ENCODE data around the gene SMAD3. TPM values are rescaled to one million over a fixed set of nuclear protein-coding genes. Genes with fewer than 3 reads are reported as not detected.

SMAD3 gene
- total and polyA plus RNA-seq, 2 of the 4 experiments (the other 2 are of a cell fraction), result 71.0 to 177 TPM

DNA sequence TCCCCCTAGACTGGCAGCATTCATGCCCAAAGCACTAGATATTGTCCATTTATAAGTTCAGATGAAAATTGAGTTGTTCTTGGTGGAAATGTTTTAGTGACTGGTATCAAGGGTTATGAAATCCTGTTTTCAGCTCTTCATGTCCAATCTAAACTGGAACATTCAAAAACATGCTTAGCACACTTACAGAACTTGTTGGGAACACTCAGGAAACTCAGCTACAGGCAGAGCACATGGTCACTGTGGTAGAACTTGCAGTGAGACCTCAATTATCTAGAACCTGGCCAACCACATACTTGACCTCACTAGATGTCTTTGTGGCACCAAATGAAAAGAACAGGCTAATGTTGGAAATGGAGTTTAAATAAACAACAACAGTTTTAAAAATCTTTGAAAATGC, 88.8 kb downstream of the SMAD3 start:
- Histone ChIP-seq H3K27me3 (ENCODE audit: control insufficient read depth, insufficient read depth, low read length) (no peaks in the 10 kb centered on the region), H3K9ac (ENCODE audit: low read depth, low read length) (no peak overlapping the region), H3K36me3 (ENCODE audit: control insufficient read depth, insufficient read depth, low read length) (peaks cover 38% of the 10 kb centered on the region), H4K91ac (ENCODE audit: insufficient read depth, low read depth, low read length) (peak overlapping the region; percentile 49), H3K23ac (ENCODE audit: low read depth, low read length) (peak overlapping the region; percentile 34), H2BK15ac (ENCODE audit: low read depth, low read length) (peak overlapping the region; percentile 40; the same call in 1 of the 3 replicates), H3K79me1 (ENCODE audit: low read depth in 1 of 2, low read length in 2 of 2) (peaks cover 36 to 80% of the 10 kb centered on the region in 2 experiments), H3K9me1 (ENCODE audit: insufficient read depth, low read length) (peaks cover 31% of the 10 kb centered on the region), H2AK9ac (replicated peaks; ENCODE audit: low read depth, low read length, poor library complexity) (no peak overlapping the region), H2BK20ac (ENCODE audit: low read depth, low read length) (peak overlapping the region; percentile 41; the same call in 1 of the 2 replicates), H4K8ac (ENCODE audit: low read depth in 2 of 2, low read length in 2 of 2) (peak overlapping the region in 1 of 2 experiments; percentile 35; a peak in 3 of 4 replicates), H3K4me3 (ENCODE audit: insufficient read depth, low read depth, low read length) (no peak overlapping the region), H2AFZ (replicated peaks; ENCODE audit: low read length, poor library complexity) (no peak overlapping the region), H3K4me2 (ENCODE audit: low read depth, low read length) (no peak overlapping the region), H2BK5ac (ENCODE audit: low read depth, low read length, poor library complexity, severe bottlenecking) (peak overlapping the region; percentile 43), H3K9me3 (ENCODE audit: control insufficient read depth, insufficient read depth, low read length) (no peaks in the 10 kb centered on the region; the same call in 1 of the 2 replicates), H3K4ac (ENCODE audit: low read depth, low read length) (peak overlapping the region; percentile 17; the same call in 1 of the 2 replicates), H2BK120ac (ENCODE audit: low read depth, low read length) (peak overlapping the region; percentile 14; the same call in 1 of the 2 replicates), H2AK5ac (ENCODE audit: low read depth, low read length) (peak overlapping the region; percentile 26), H4K5ac (ENCODE audit: low read depth, low read length) (peak overlapping the region; percentile 87), H4K20me1 (ENCODE audit: insufficient read depth, low read length) (peaks cover 29% of the 10 kb centered on the region; the same call in 1 of the 2 replicates), H3K18ac (ENCODE audit: low read depth, low read length) (peak overlapping the region; percentile 77), H3K14ac (replicated peaks; ENCODE audit: low read depth, low read length) (peak overlapping the region; percentile 20), H3K4me1 (ENCODE audit: control insufficient read depth, insufficient read depth, low read length) (peaks cover 28% of the 10 kb centered on the region), H3K56ac (ENCODE audit: extremely low read depth, insufficient read depth, low read length) (peak overlapping the region; percentile 2; the same call in 1 of the 2 replicates), H3K27ac (ENCODE audit: insufficient read depth, low read length) (peak overlapping the region; percentile 62; the same call in 1 of the 2 replicates)
- ChIA-PET CTCF (no interaction called here), POLR2A (ENCODE audit: unreplicated experiment) (no interaction called here)
- in situ Hi-C loops (cut with MboI; ENCODE audit: low sequenced_read_pairs), result no loop called here
- intact Hi-C loops (cut with micrococcal nuclease), result loop anchor here (2.0 kb wide), 1 partner anchor 15 kb away; no protein-coding TSS in a partner anchor
- BruUV-seq (replicated peaks), result no TSS peak
- ATAC-seq (ENCODE audit: low read depth), result no peak
- no peak for DNase-seq
- TF ChIP-seq BHLHE40 (IDR thresholded peaks at IDR 0.05; ENCODE audit: low read depth, low read length), result no peak
- no peak for TF ChIP-seq CHD1 (IDR thresholded peaks at IDR 0.05; ENCODE audit: low read depth, low read length)
- TF ChIP-seq POLR2A (IDR thresholded peaks at IDR 0.05; ENCODE audit: low read depth, low read length), result no peak
- TF ChIP-seq, protein P1, sequence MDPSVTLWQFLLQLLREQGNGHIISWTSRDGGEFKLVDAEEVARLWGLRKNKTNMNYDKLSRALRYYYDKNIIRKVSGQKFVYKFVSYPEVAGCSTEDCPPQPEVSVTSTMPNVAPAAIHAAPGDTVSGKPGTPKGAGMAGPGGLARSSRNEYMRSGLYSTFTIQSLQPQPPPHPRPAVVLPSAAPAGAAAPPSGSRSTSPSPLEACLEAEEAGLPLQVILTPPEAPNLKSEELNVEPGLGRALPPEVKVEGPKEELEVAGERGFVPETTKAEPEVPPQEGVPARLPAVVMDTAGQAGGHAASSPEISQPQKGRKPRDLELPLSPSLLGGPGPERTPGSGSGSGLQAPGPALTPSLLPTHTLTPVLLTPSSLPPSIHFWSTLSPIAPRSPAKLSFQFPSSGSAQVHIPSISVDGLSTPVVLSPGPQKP (IDR thresholded peaks at IDR 0.05; ENCODE audit: borderline replicate concordance, low read depth, low read length), result no peak
- TF ChIP-seq, protein P2, sequence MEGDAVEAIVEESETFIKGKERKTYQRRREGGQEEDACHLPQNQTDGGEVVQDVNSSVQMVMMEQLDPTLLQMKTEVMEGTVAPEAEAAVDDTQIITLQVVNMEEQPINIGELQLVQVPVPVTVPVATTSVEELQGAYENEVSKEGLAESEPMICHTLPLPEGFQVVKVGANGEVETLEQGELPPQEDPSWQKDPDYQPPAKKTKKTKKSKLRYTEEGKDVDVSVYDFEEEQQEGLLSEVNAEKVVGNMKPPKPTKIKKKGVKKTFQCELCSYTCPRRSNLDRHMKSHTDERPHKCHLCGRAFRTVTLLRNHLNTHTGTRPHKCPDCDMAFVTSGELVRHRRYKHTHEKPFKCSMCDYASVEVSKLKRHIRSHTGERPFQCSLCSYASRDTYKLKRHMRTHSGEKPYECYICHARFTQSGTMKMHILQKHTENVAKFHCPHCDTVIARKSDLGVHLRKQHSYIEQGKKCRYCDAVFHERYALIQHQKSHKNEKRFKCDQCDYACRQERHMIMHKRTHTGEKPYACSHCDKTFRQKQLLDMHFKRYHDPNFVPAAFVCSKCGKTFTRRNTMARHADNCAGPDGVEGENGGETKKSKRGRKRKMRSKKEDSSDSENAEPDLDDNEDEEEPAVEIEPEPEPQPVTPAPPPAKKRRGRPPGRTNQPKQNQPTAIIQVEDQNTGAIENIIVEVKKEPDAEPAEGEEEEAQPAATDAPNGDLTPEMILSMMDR (conservative IDR thresholded peaks at IDR 0.05; ENCODE audit: low read depth, low read length), result no peak
- TF ChIP-seq RCOR1 (IDR thresholded peaks at IDR 0.05; ENCODE audit: insufficient replicate concordance, low read length), result no peak
- no peak for TF ChIP-seq MXI1 (IDR thresholded peaks at IDR 0.05; ENCODE audit: borderline replicate concordance, low read depth, low read length)
- no peak for TF ChIP-seq RFX5 (IDR thresholded peaks at IDR 0.05; ENCODE audit: low read depth, low read length)
- TF ChIP-seq NFE2L2 (IDR thresholded peaks at IDR 0.05; ENCODE audit: low read depth, low read length), result no peak
- dilution Hi-C loops (cut with HindIII; ENCODE audit: low sequenced_read_pairs, unreplicated experiment), result no loop called here
